Kidney tubule cell (primary cell): ENCODE data around the gene NUDT1.
"Not testable (repeated sequence)": the region's sequence is repeated elsewhere in the genome, so short reads cannot be mapped to it uniquely, and the experiment has no call there.

Experiments
- DNase-seq: peaks from one replicate; pipeline ENCODE4 v3.0.0-alpha.2; 2018; ENCODE audit warnings: low spot score

The NUDT1 gene

GRCh38 chr7:2269089-2269990, 27.3 kb downstream of the NUDT1 start:
- not testable (repeated sequence) for DNase-seq

- DNase-seq = no peak
These were observed 28.0 kb downstream of the NUDT1 start for GRCh38 chr7:2269991-2270460.

GRCh38 chr7:2270495-2270894, 28.5 kb downstream of the NUDT1 start:
- no peak for DNase-seq

GRCh38 chr7:2271273-2272026, 29.4 kb downstream of the NUDT1 start:
- no peak for DNase-seq

GRCh38 chr7:2272031-2272430, 30.0 kb downstream of the NUDT1 start:
- DNase-seq = no peak

GRCh38 chr7:2273866-2274265, 31.8 kb downstream of the NUDT1 start:
- DNase-seq = no peak

- no peak for DNase-seq
These were observed 32.6 kb downstream of the NUDT1 start for GRCh38 chr7:2274666-2275065.

GRCh38 chr7:2275101-2275500, 33.1 kb downstream of the NUDT1 start:
- DNase-seq = no peak

- DNase-seq = no peak
These were observed 34.1 kb downstream of the NUDT1 start for GRCh38 chr7:2276107-2276506.

GRCh38 chr7:2278026-2278425, 36.0 kb downstream of the NUDT1 start:
- no peak for DNase-seq

GRCh38 chr7:2279896-2280295, 37.9 kb downstream of the NUDT1 start:
- no peak for DNase-seq

GRCh38 chr7:2280424-2280823, 38.4 kb downstream of the NUDT1 start:
- no peak for DNase-seq

- no peak for DNase-seq
These were observed 39.5 kb downstream of the NUDT1 start for GRCh38 chr7:2281541-2281940.

GRCh38 chr7:2282185-2282751, 40.2 kb downstream of the NUDT1 start:
- DNase-seq = no peak

- no peak for DNase-seq
These were observed 41.0 kb downstream of the NUDT1 start for GRCh38 chr7:2283074-2283473.

GRCh38 chr7:2287745-2288144, 45.7 kb downstream of the NUDT1 start:
- DNase-seq = no peak

GRCh38 chr7:2288503-2288902, 46.5 kb downstream of the NUDT1 start:
- DNase-seq = no peak

GRCh38 chr7:2289111-2289586, 47.1 kb downstream of the NUDT1 start:
- DNase-seq = no peak

- no peak for DNase-seq
These were observed 47.6 kb downstream of the NUDT1 start for GRCh38 chr7:2289621-2290020.

- DNase-seq = no peak
These were observed 48.9 kb downstream of the NUDT1 start for GRCh38 chr7:2290877-2291276.

GRCh38 chr7:2295936-2296620, 54.1 kb downstream of the NUDT1 start:
- no peak for DNase-seq

GRCh38 chr7:2296832-2297231, 54.8 kb downstream of the NUDT1 start:
- no peak for DNase-seq
